ENCODE data around the gene PARD3.

DNA sequence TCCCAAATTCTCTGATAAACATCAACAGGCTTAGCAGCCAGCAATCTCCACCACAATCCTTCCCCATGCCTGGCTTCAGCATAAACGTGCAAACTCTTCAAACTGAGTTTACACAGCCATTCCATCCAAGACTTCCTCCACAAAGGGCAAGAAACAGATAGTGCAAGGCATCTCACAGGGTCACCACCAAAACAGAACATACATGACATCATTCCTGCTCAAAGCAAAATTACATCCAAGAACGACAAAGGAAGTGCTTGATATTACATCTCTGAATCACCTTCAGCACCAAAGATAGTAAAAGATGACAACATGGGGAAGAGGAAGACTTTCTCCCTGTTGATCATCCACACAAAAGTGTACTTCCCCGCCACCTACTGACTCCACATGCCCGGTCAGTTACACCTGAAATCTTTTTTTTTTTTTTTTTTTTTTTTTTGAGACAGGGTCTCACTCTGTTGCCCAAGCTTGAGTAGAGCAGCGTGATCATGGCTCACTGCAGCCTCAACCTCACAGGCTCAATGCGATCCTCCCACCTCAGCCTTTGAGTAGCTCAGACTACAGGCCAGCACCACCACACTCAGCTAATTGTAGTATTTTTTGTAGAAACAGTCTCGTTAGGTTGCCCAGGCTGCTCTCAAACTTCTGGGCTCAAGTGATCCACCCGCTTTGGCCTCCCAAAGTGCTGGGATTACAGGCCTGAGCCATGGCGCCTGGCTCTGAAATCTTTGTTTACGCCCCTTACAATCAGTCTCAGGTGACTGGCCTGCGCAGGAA, 127.5 kb downstream of the PARD3 start:
- no peak for TF ChIP-seq SIN3A (IDR thresholded peaks at IDR 0.05; ENCODE audit: borderline replicate concordance, insufficient read depth, low read length)
- TF ChIP-seq TAF1 (IDR thresholded peaks at IDR 0.05; ENCODE audit: borderline replicate concordance, insufficient read depth, low read length), result no peak
- TF ChIP-seq POLR2AphosphoS5 (IDR thresholded peaks at IDR 0.05; ENCODE audit: low read depth, low read length), result no peak
- TF ChIP-seq, protein P1, sequence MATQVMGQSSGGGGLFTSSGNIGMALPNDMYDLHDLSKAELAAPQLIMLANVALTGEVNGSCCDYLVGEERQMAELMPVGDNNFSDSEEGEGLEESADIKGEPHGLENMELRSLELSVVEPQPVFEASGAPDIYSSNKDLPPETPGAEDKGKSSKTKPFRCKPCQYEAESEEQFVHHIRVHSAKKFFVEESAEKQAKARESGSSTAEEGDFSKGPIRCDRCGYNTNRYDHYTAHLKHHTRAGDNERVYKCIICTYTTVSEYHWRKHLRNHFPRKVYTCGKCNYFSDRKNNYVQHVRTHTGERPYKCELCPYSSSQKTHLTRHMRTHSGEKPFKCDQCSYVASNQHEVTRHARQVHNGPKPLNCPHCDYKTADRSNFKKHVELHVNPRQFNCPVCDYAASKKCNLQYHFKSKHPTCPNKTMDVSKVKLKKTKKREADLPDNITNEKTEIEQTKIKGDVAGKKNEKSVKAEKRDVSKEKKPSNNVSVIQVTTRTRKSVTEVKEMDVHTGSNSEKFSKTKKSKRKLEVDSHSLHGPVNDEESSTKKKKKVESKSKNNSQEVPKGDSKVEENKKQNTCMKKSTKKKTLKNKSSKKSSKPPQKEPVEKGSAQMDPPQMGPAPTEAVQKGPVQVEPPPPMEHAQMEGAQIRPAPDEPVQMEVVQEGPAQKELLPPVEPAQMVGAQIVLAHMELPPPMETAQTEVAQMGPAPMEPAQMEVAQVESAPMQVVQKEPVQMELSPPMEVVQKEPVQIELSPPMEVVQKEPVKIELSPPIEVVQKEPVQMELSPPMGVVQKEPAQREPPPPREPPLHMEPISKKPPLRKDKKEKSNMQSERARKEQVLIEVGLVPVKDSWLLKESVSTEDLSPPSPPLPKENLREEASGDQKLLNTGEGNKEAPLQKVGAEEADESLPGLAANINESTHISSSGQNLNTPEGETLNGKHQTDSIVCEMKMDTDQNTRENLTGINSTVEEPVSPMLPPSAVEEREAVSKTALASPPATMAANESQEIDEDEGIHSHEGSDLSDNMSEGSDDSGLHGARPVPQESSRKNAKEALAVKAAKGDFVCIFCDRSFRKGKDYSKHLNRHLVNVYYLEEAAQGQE (IDR thresholded peaks at IDR 0.05; ENCODE audit: insufficient read depth in 1 of 2, low read depth in 2 of 2, low read length in 2 of 2), result no peak
- no peak for TF ChIP-seq FOXP2 (optimal IDR thresholded peaks at IDR 0.05; ENCODE audit: borderline replicate concordance, extremely low read depth, extremely low read length, insufficient read depth)
